H9 (cell line): ENCODE measurements around the gene ALDH5A1. TPM values are rescaled to one million over a fixed set of nuclear protein-coding genes. Genes with fewer than 3 reads are reported as not detected.

Experiments
- DNase-seq: peaks from one replicate; pipeline ENCODE4 v3.0.0-alpha.2; 2017
- H2AFZ ChIP-seq: one replicate; pipeline ENCODE4 v1.6.1; 2013; ENCODE audit warnings: mild to moderate bottlenecking, low read length, control low read depth, moderate library complexity
- H2AK5ac ChIP-seq: 2 replicates; pipeline ENCODE4 v1.6.1; 2013; ENCODE audit warnings: low read length, control low read depth, mixed read lengths; ENCODE audit not compliant: insufficient read length
- H2BK120ac ChIP-seq: one replicate; pipeline ENCODE4 v1.6.1; 2013; ENCODE audit warnings: low read depth, mild to moderate bottlenecking, low read length, control low read depth, inconsistent platforms; ENCODE audit not compliant: poor library complexity, severe bottlenecking
- H2BK12ac ChIP-seq: 2 replicates; pipeline ENCODE4 v1.6.1; 2013; ENCODE audit warnings: low read length, control low read depth, mixed read lengths, low read depth; ENCODE audit not compliant: insufficient read length
- H2BK15ac ChIP-seq: 2 replicates; pipeline ENCODE4 v1.6.1; 2013; ENCODE audit warnings: low read depth, low read length, control low read depth
- H2BK20ac ChIP-seq: one replicate; pipeline ENCODE4 v1.6.1; 2013; ENCODE audit warnings: low read depth, mild to moderate bottlenecking, low read length, control low read depth, inconsistent platforms; ENCODE audit not compliant: poor library complexity, severe bottlenecking
- H2BK5ac ChIP-seq: 2 replicates; pipeline ENCODE4 v1.6.1; 2013; ENCODE audit warnings: low read length, control low read depth, mixed read lengths; ENCODE audit not compliant: insufficient read length
- H3K14ac ChIP-seq: 2 replicates; pipeline ENCODE4 v1.6.1; 2013; ENCODE audit warnings: low read length, control low read depth; ENCODE audit not compliant: insufficient read depth
- H3K18ac ChIP-seq: 2 replicates; pipeline ENCODE4 v1.6.1; 2013; ENCODE audit warnings: low read depth, mild to moderate bottlenecking, mixed read lengths, low read length, control low read depth; ENCODE audit not compliant: insufficient read length
- H3K23ac ChIP-seq: 2 replicates; pipeline ENCODE4 v1.6.1; 2013; ENCODE audit warnings: low read length, control low read depth, mixed read lengths, low read depth; ENCODE audit not compliant: insufficient read length
- H3K23me2 ChIP-seq: 2 replicates; pipeline ENCODE4 v1.6.1; 2013; ENCODE audit warnings: low read depth, mild to moderate bottlenecking, mixed read lengths, low read length, control low read depth; ENCODE audit not compliant: insufficient read length, poor library complexity, severe bottlenecking
- H3K27ac ChIP-seq: 2 replicates; pipeline ENCODE4 v1.5.1; 2013; ENCODE audit warnings: low read length, control low read depth, mixed read lengths, low read depth; ENCODE audit not compliant: insufficient read length
- H3K27me3 ChIP-seq: 2 replicates; pipeline ENCODE4 v1.6.1; 2013; ENCODE audit warnings: low read length, control low read depth, inconsistent platforms; ENCODE audit not compliant: insufficient read depth
- H3K4ac ChIP-seq: 2 replicates; pipeline ENCODE4 v1.6.1; 2013; ENCODE audit warnings: low read depth, mild to moderate bottlenecking, control low read depth, inconsistent platforms, low read length, moderate library complexity
- H3K4me1 ChIP-seq: 2 replicates; pipeline ENCODE4 v1.6.1; 2013; ENCODE audit warnings: low read length, control low read depth, inconsistent platforms; ENCODE audit not compliant: insufficient read depth
- H3K4me2 ChIP-seq: 2 replicates; pipeline ENCODE4 v1.6.1; 2013; ENCODE audit warnings: low read length, control low read depth, mixed read lengths; ENCODE audit not compliant: insufficient read length, insufficient read depth
- H3K56ac ChIP-seq: 2 replicates; pipeline ENCODE4 v1.6.1; 2013; ENCODE audit warnings: low read depth, mild to moderate bottlenecking, mixed read lengths, low read length, control low read depth; ENCODE audit not compliant: insufficient read length
- H3K79me1 ChIP-seq: 2 replicates; pipeline ENCODE4 v1.6.1; 2013; ENCODE audit warnings: low read depth, mild to moderate bottlenecking, moderate library complexity, low read length, control low read depth, inconsistent platforms; ENCODE audit not compliant: insufficient read depth, poor library complexity, severe bottlenecking
- H3K79me2 ChIP-seq: 2 replicates; pipeline ENCODE4 v1.6.1; 2013; ENCODE audit warnings: low read length, control low read depth, inconsistent platforms; ENCODE audit not compliant: insufficient read depth
- H3K9ac ChIP-seq: 2 replicates; pipeline ENCODE4 v1.6.1; 2013; ENCODE audit warnings: low read length, control low read depth, mixed read lengths; ENCODE audit not compliant: insufficient read length; ENCODE audit errors: extremely low read depth
- H3K9me3 ChIP-seq: one replicate; pipeline ENCODE4 v1.6.1; 2013; ENCODE audit warnings: low read depth, low read length, inconsistent platforms; ENCODE audit not compliant: control insufficient read depth
- H3T11ph ChIP-seq: one replicate; pipeline ENCODE4 v1.6.1; 2013; ENCODE audit warnings: mild to moderate bottlenecking, low read length, control low read depth, inconsistent platforms
- H4K20me1 ChIP-seq: one replicate; pipeline ENCODE4 v1.6.1; 2013; ENCODE audit not compliant: control insufficient read depth, insufficient read length, insufficient read depth
- H4K5ac ChIP-seq: 2 replicates; pipeline ENCODE4 v1.6.1; 2013; ENCODE audit warnings: low read depth, mild to moderate bottlenecking, mixed read lengths, low read length, control low read depth; ENCODE audit not compliant: insufficient read length
- H4K8ac ChIP-seq: replicated peaks from 2 replicates; pipeline ENCODE4 v1.6.1; 2013; ENCODE audit warnings: low read length, control low read depth, mixed read lengths, low read depth; ENCODE audit not compliant: insufficient read length
- H4K91ac ChIP-seq: 2 replicates; pipeline ENCODE4 v1.6.1; 2013; ENCODE audit warnings: low read depth, mild to moderate bottlenecking, moderate library complexity, mixed read lengths, low read length, control low read depth; ENCODE audit not compliant: insufficient read length
- H3K27ac Mint-ChIP-seq, 3 experiments: 2 replicates in 2 of 3; 3 replicates in 1 of 3; pipeline ENCODE4 v1.8.0; 2020 to 2021; ENCODE audit warnings: mixed read lengths in 3 of 3, mild to moderate bottlenecking in 1 of 3, moderate library complexity in 1 of 3
- H3K27me3 Mint-ChIP-seq: 2 replicates; pipeline ENCODE4 v1.8.0; 2021; ENCODE audit warnings: low read depth, mild to moderate bottlenecking, moderate library complexity, mixed read lengths
- H3K36me3 Mint-ChIP-seq, 3 experiments: 2 replicates in 2 of 3; 3 replicates in 1 of 3; pipeline ENCODE4 v1.8.0; 2020 to 2021; ENCODE audit warnings: low read depth in 3 of 3, mixed read lengths in 3 of 3; ENCODE audit not compliant: insufficient read depth in 1 of 3
- H3K4me1 Mint-ChIP-seq, 2 experiments: 2 replicates each; pipeline ENCODE4 v1.8.0; 2020; ENCODE audit warnings: mixed read lengths in 2 of 2
- H3K4me3 Mint-ChIP-seq, 2 experiments: 2 replicates in 1 of 2; 3 replicates in 1 of 2; pipeline ENCODE4 v1.8.0; 2020 to 2021; ENCODE audit warnings: mild to moderate bottlenecking in 2 of 2, mixed read lengths in 2 of 2, moderate library complexity in 1 of 2
- H3K9me3 Mint-ChIP-seq, 2 experiments: 2 replicates in 1 of 2; 3 replicates in 1 of 2; pipeline ENCODE4 v1.8.0; 2020; ENCODE audit warnings: mild to moderate bottlenecking in 2 of 2, mixed read lengths in 2 of 2, moderate library complexity in 1 of 2
- WGBS: extraction: QIAGEN DNeasy Blood & Tissue Kit; methylation state at CpG from one replicate; pipeline ENCODE4 v1.1.7; 2013; ENCODE audit warnings: missing lambda C conversion rate, low lambda C conversion rate, mixed read lengths; ENCODE audit not compliant: insufficient read length; ENCODE audit errors: extremely low coverage; 5-methylcytosine and 5-hydroxymethylcytosine counted together
- total RNA-seq: library from RNA; stranded (reverse); gene quantifications from 2 replicates; pipeline ENCODE4 v1.2.1, GENCODE V29; 2021
- TF ChIP-seq, protein P1 (sequence below): fragments of 200-600 bp; sonication (generic); conservative IDR thresholded peaks from 3 replicates; pipeline ENCODE4 v1.8.0; 2021; ENCODE audit warnings: antibody characterized with exemption, mild to moderate bottlenecking

The ALDH5A1 gene
- total RNA-seq, 1 experiment from 2014 or later = 5.4 TPM

DNA sequence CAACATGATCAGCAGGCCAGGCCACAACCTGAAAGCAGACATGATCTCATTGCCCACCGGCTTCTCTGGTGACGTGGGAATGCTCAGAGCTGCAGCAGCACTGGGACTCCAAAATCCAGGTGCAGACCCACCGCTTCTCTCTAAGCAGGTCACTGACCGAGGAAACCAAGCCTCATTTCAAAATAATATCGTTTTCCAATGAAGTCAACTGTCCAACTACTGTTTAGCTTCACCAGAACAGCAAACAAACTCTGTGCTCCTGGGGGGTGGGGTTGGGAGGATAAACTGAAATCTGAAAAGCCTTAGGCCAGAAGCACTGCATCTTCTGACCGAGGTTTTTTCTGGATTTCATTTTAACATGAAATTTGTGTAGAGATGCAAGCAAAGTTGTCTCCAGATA, 5.3 kb upstream of the ALDH5A1 start, which contains the start of gene GPLD1:
Gene GPLD1, minus strand, starts transcription at position 109 of the 400 bp plus-strand sequence. Its CDS starts 67 bp downstream, at position 42.
- Mint-ChIP-seq H3K36me3 (no peaks in the 10 kb centered on the region; a peak in 4 of 7 replicates), H3K27ac (peak within 1 kb of the TSS in 2 of 3 experiments; percentile 2 to 68; a peak in 2 of 7 replicates), H3K9me3 (no peaks in the 10 kb centered on the region), H3K4me1 (peaks cover 16 to 17% of the 10 kb centered on the region in 2 experiments), H3K4me3 (no peak within 1 kb of the TSS), H3K27me3 (peaks cover 12% of the 10 kb centered on the region)
- H3K27ac ChIP-seq = no peak within 1 kb of the TSS
- H3K9ac ChIP-seq = no peak within 1 kb of the TSS
- no peak within 1 kb of the TSS for H4K5ac ChIP-seq
- DNase-seq = no peak
- no peaks in the 10 kb centered on the region for H3K4me1 ChIP-seq
- no peak within 1 kb of the TSS; the same call in 1 of the 2 replicates for H3K14ac ChIP-seq
- H3K79me1 ChIP-seq = no peaks in the 10 kb centered on the region
- no peak within 1 kb of the TSS for H4K8ac ChIP-seq
- peaks cover 3% of the 10 kb centered on the region for H3K23me2 ChIP-seq
- H2BK15ac ChIP-seq = no peak within 1 kb of the TSS
- H3T11ph ChIP-seq = no peak within 1 kb of the TSS
- no peak within 1 kb of the TSS for H2BK5ac ChIP-seq
- no peak within 1 kb of the TSS for H3K18ac ChIP-seq
- no peak within 1 kb of the TSS for H3K4ac ChIP-seq
- H2AK5ac ChIP-seq = no peak within 1 kb of the TSS
- no peak within 1 kb of the TSS for H4K91ac ChIP-seq
- H3K23ac ChIP-seq = no peak within 1 kb of the TSS
- no peak within 1 kb of the TSS for H2BK120ac ChIP-seq
- H2BK20ac ChIP-seq = no peak within 1 kb of the TSS
- H3K4me2 ChIP-seq = no peak within 1 kb of the TSS
- no peaks in the 10 kb centered on the region for H4K20me1 ChIP-seq
- TF ChIP-seq, protein P1, sequence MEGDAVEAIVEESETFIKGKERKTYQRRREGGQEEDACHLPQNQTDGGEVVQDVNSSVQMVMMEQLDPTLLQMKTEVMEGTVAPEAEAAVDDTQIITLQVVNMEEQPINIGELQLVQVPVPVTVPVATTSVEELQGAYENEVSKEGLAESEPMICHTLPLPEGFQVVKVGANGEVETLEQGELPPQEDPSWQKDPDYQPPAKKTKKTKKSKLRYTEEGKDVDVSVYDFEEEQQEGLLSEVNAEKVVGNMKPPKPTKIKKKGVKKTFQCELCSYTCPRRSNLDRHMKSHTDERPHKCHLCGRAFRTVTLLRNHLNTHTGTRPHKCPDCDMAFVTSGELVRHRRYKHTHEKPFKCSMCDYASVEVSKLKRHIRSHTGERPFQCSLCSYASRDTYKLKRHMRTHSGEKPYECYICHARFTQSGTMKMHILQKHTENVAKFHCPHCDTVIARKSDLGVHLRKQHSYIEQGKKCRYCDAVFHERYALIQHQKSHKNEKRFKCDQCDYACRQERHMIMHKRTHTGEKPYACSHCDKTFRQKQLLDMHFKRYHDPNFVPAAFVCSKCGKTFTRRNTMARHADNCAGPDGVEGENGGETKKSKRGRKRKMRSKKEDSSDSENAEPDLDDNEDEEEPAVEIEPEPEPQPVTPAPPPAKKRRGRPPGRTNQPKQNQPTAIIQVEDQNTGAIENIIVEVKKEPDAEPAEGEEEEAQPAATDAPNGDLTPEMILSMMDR = no peak
- H3K27me3 ChIP-seq = peaks cover 4% of the 10 kb centered on the region; the same call in 1 of the 2 replicates
- no peaks in the 10 kb centered on the region for H3K79me2 ChIP-seq
- no CpG with 5 or more reads among the region's 6 CpGs for WGBS
- no peaks in the 10 kb centered on the region for H3K9me3 ChIP-seq
- no peak within 1 kb of the TSS for H3K56ac ChIP-seq
- H2BK12ac ChIP-seq = no peak within 1 kb of the TSS
- no peak within 1 kb of the TSS for H2AFZ ChIP-seq
